ENCODE results near the gene DHH.

Gene DHH

DNA sequence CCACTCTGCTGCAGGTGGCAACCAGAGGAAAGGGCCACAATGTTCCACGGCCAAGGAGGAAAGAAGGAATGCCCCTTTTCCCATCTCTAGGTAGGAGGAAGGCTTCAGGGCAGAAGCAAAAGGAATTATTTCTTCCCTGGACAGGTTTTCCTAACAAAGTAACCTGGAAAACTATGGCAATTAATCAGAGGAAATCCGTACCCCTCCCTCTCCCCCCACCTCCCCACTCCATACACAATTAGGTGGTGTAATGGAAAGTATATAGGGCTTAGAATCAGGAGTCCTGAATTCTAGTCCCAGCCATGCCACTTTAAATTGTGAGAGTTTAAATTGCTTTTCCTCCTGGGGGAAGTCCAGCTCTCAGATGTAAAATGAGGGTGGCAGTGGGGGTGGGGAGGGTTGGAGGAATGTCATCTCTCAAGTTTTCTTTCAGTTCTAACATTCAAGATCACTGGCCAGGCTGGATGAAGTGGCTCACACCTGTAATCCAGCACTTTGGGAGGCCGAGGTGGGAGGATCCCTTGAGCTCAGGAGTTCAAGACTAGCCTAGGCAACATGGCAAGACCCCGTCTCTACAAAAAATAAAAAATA is 1.7 kb downstream of the DHH start:
- TF ChIP-seq CTCF (IDR thresholded peaks at IDR 0.05): no peak
- Mint-ChIP-seq H3K4me1 (peaks cover 50% of the 10 kb centered on the region), H3K4me3 (peak overlapping the region; percentile 76), H3K36me3 (ENCODE audit: low read depth) (peaks cover 22% of the 10 kb centered on the region), H3K9me3 (no peaks in the 10 kb centered on the region), H3K27me3 (ENCODE audit: low read depth, poor library complexity) (peaks cover 88% of the 10 kb centered on the region), H3K27ac (no peak overlapping the region)
- DNase-seq: no peak

GRCh38 chr12:49092086-49092815 is 2.4 kb downstream of the DHH start:
- Mint-ChIP-seq H3K27ac (no peak overlapping the region), H3K4me1 (peaks cover 50% of the 10 kb centered on the region)

GRCh38 chr12:49091836-49092085 is 2.8 kb downstream of the DHH start:
- H3K9me3 Mint-ChIP-seq: no peaks in the 10 kb centered on the region
- DNase-seq: no peak
- H3K4me3 Mint-ChIP-seq: peak overlapping the region; percentile 76
- no peak for TF ChIP-seq CTCF (IDR thresholded peaks at IDR 0.05)
- peaks cover 16% of the 10 kb centered on the region for H3K36me3 Mint-ChIP-seq (ENCODE audit: low read depth)
- peaks cover 50% of the 10 kb centered on the region for H3K4me1 Mint-ChIP-seq
- peaks cover 99% of the 10 kb centered on the region for H3K27me3 Mint-ChIP-seq (ENCODE audit: low read depth, poor library complexity)
- no peak overlapping the region for H3K27ac Mint-ChIP-seq

More at GRCh38 chr12:49092086-49092815, 2.4 kb downstream of the DHH start:
- peaks cover 95% of the 10 kb centered on the region for H3K27me3 Mint-ChIP-seq (ENCODE audit: low read depth, poor library complexity)
- peak overlapping the region; percentile 76 for H3K4me3 Mint-ChIP-seq
- peak; percentile 41 for TF ChIP-seq CTCF (IDR thresholded peaks at IDR 0.05)
- peak; percentile 65 for DNase-seq
- no peaks in the 10 kb centered on the region for H3K9me3 Mint-ChIP-seq
- H3K36me3 Mint-ChIP-seq (ENCODE audit: low read depth): peaks cover 17% of the 10 kb centered on the region

DNA sequence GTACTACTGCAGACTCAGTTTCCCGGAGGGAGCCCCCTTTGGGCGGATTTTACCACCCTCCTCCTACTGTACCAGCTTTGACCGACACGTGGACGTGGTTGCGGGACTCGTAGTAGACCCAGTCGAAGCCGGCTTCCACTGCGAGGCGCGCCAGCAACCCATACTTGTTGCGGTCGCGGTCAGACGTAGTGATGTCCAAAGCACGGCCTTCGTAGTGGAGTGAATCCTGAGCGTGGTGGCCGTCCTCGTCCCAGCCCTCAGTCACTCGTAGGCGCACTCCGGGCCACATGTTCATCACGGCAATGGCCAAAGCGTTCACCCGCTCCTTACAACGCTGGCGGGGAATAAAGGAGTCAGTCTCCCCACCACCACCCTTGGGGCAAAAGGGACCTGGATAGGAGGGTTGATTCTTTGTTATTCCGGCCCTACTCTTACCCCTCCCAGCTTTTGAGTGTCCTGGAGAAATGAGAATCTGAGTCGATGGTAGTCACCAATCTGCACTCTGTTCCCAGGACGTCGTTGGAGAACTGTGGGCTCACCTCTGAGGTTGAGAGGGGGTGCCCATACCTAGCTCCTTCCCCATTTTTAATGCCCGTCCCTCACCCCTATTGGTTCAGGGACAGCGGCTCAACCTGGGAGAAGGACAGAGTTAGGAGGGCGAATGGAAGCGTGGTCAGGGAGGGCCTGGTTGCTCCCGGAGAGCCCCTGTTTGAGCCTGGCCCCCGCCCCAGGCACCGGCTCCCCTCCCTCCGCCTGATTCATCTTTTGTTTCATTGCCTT is 3.4 kb downstream of the DHH start:
- H3K4me3 Mint-ChIP-seq: peak overlapping the region; percentile 76

More for the DNA sequence above, 3.4 kb downstream of the DHH start:
- no peaks in the 10 kb centered on the region for H3K9me3 Mint-ChIP-seq
- no peak for TF ChIP-seq CTCF (IDR thresholded peaks at IDR 0.05)
- no peak for DNase-seq
- peaks cover 11% of the 10 kb centered on the region for H3K36me3 Mint-ChIP-seq (ENCODE audit: low read depth)
- H3K4me1 Mint-ChIP-seq: peaks cover 50% of the 10 kb centered on the region
- H3K27me3 Mint-ChIP-seq (ENCODE audit: low read depth, poor library complexity): peaks cover 100% of the 10 kb centered on the region
- no peak overlapping the region for H3K27ac Mint-ChIP-seq
